HG02588 (cell line): ENCODE data around the gene ACAD9.
"Not testable (repeated sequence)": the region's sequence is repeated elsewhere in the genome, so short reads cannot be mapped to it uniquely, and the experiment has no call there.

ENCODE experiments used
- ATAC-seq: cut with Tn5 transposase; IDR thresholded peaks from one replicate; pipeline ENCODE4 v1.9.1; 2021; ENCODE audit warnings: mild to moderate bottlenecking, moderate library complexity; ENCODE audit not compliant: unreplicated experiment

The ACAD9 gene

GRCh38 chr3:128879125-128879969, at the start of gene ACAD9:
Gene ACAD9, plus strand, starts transcription at chr3:128879620. Its CDS starts 72 bp downstream, at chr3:128879692.
- ATAC-seq = peak; percentile 93

DNA sequence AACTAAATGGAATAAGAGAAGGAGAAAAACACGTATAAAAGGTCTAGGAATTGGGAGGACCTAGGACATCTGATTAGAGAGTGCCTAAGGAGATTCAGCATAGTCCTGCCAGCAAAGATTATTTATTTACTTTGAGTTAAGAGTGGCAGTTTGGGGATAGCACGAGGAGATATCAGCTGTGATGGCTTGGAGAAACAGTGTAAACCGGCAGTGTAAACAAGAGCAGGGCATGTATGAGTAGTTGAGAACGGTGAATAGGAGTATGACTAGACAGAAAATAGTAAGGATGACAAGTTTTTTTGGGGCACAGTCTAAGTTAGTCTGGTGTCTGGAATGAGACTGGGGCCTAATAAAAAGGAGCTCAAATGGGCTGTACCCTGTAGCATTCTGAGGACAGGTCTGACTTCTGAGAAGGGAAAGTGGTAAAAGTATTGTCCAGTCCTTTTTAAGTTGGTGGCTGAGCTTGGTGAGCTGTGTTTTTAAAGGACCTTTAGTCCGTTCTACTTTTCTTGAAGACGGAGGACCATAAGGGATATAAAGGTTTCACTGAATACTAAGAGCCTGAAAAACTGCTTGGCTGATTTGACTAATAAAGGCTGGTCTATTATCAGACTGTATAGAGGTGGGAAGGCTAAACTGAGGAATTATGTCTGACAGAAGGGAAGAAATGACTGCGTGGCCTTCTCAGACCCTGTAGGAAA, 49.3 kb upstream of the ACAD9 start:
- ATAC-seq = not testable (repeated sequence)

- ATAC-seq = not testable (repeated sequence)
Measured at GRCh38 chr3:128830762-128831161, 48.7 kb upstream of the ACAD9 start.

DNA sequence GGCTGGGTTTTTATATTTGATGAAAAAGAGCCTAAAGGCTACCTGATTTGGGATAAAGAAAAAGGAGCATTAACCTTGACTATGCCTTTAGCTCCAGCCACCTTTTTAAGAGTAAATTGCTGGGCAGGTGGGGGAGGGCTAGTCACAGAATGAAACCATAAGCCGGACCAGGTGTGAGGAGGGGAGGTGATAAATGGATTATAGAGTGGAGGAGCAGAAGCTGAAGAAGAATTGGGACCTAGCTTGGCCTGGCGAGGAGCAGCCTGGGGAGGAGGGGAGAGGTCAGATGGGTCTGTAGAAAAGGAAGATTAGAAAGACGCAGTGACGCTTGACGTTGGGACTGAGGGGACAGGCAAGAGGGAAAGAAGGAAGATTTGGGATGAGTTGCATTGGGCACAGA, 46.4 kb upstream of the ACAD9 start:
- not testable (repeated sequence) for ATAC-seq

- no peak for ATAC-seq
Measured at GRCh38 chr3:128835096-128835495, 44.3 kb upstream of the ACAD9 start.

- ATAC-seq = no peak
Measured at GRCh38 chr3:128841926-128842920, 37.2 kb upstream of the ACAD9 start.

DNA sequence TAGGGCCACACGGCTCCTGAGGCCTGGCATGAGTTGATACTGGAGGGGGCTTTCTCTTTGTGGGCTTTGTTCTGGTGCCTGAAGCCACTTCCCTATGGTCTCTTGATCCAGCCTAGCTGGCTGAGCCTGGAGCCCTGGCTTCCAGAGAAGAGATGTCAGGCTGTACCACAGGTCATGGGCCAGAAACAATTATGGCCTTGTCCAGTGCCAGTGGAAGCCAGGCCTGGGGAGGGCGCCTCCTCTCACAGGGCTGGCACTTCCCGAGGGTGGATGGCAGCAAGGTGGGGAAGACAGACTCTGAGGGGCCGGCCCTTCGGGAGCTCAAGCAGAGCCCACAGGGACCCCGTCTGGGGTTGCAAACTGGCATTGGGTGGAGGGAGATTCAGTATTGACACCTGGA, 34.9 kb upstream of the ACAD9 start:
- ATAC-seq = no peak

- no peak for ATAC-seq
Measured at GRCh38 chr3:128845119-128845777, 34.2 kb upstream of the ACAD9 start.

- peak; percentile 78 for ATAC-seq
Measured at GRCh38 chr3:128845778-128846485, 33.5 kb upstream of the ACAD9 start.

DNA sequence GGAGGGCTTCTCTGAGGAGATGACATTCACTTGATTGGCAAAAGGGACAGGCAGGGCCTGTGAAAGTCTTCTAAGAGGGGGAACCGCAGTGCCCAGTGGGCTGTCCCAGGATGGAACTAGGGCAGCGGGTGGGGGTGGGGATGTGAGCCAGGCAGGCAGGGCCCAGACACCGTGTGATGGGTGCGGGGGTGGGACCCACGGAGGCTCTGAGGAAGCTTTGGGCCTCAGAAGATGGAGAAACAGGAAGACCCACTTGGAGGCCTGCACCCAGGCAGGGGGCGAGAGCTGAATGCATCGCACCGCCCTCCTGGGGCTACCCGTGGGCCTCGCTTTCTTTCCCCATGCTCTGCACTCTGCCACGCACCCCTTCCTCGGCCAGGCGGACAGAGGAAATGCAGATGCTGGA, 32.9 kb upstream of the ACAD9 start:
- no peak for ATAC-seq

- no peak for ATAC-seq
Measured at GRCh38 chr3:128847666-128848370, 31.6 kb upstream of the ACAD9 start.

- no peak for ATAC-seq
Measured at GRCh38 chr3:128848936-128849335, 30.5 kb upstream of the ACAD9 start.

DNA sequence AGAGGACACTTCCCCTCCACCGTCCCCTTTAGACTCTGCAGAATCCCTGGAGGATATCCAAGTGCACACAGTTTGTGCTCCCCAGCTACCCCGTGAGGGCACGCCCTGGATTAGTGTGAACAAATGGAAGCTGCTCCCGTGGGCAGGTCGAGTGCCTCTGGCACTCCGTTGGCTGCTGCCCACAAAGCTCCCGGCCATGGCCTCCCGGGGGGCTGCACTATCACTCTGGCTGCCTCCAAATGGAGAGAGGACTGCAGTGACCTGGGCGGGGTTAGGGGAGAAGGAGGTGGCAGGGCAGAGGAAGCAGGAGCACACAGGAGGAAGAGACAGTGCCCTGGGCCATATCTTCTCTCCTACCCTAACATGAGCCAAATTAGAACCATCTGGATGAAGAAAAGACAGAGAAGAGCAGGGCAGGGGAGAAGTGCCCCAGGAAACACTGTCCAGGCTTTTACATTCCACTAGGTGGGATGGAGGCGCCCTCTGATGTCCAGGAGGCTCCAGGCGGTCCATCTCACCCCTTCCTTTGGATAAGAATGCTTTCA, 29.4 kb upstream of the ACAD9 start:
- no peak for ATAC-seq

DNA sequence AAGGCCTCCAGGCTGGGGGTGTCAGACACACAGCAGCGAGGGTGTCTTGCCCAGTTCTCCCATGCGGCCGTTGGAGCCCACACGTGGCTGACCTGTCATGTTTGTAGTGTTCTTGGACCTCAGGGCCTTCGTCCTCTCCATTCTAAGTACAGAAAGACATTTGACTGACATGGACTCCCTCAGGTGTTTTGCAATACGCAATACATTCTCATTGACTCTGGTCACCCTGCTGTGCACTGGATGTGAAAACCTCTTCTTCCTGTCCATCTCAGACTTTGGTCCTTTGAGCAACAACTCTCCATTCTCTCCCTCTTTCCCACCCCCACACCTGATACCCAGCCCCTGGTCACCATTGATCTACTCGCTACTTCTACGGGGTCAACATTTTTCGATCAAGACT, 28.9 kb upstream of the ACAD9 start:
- no peak for ATAC-seq

- ATAC-seq = no peak
Measured at GRCh38 chr3:128851601-128852000, 27.8 kb upstream of the ACAD9 start.

DNA sequence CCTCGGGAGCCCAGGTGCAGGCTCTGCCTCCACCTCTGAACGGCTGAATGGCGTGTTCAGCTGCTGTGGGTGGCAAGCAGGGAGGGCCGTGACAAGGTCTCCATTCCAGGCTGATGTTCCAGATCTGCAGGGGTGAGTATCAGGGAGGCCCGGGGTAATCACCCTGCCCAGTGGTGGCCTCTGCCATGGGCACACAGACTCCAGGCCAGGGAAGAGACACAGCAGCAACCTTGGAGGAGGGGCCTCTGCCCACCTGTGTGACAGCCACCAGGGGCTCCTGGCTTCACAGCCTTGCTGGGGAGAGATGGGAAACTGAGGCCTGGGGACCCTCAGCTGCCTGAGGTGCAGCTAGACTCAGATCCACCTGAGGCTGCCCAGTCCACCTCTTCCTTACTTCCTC, 25.6 kb upstream of the ACAD9 start:
- ATAC-seq = no peak

DNA sequence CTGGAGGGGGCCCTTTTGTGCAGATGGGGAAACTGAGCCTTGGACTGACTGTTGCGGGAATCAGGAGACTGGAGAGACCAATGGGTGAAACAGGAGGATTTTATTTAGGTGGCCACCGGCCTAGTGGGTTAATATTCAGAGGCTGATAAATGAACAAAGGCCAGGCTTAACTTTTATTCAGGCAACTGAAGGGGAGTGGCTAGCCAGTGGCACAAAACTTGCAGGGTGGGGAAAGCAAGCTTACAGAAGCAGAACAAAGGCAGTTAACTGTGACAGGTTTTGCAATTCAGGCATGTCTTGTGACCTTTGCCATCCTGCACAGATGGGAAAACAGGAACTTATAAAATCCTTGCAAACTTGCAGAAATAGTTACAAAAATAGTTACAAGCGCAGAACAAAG, 24.9 kb upstream of the ACAD9 start:
- no peak for ATAC-seq

- ATAC-seq = no peak
Measured at GRCh38 chr3:128855569-128855968, 23.9 kb upstream of the ACAD9 start.

- ATAC-seq = no peak
Measured at GRCh38 chr3:128858167-128858566, 21.3 kb upstream of the ACAD9 start.
